GM12878 (cell line): ENCODE measurements around the gene VPS13C. TPM values are rescaled to one million over a fixed set of nuclear protein-coding genes. Genes with fewer than 3 reads are reported as not detected.

Experiments used
- BACH1 ChIP-seq: fragments of 450-650 bp; IDR thresholded peaks from 2 replicates; pipeline ENCODE4 v1.6.1; 2017; ENCODE audit warnings: mild to moderate bottlenecking, borderline replicate concordance
- FOXK2 ChIP-seq: fragments of 450-650 bp; IDR thresholded peaks from 2 replicates; pipeline ENCODE4 v1.6.1; 2017; ENCODE audit warnings: mild to moderate bottlenecking, moderate library complexity
- GATAD2B ChIP-seq: fragments of 450-650 bp; conservative IDR thresholded peaks from 2 replicates; pipeline ENCODE4 v1.6.1; 2017; ENCODE audit warnings: low read depth, mild to moderate bottlenecking, moderate library complexity
- MEF2A ChIP-seq: IDR thresholded peaks from 2 replicates; pipeline ENCODE4 v1.6.1; 2011; ENCODE audit warnings: low read depth, mild to moderate bottlenecking, low read length, moderate library complexity; ENCODE audit not compliant: insufficient read depth
- POU2F2 ChIP-seq: IDR thresholded peaks from 3 replicates; pipeline ENCODE4 v1.6.1; 2011; ENCODE audit warnings: low read depth, mild to moderate bottlenecking, low read length, borderline replicate concordance
- PRDM15 ChIP-seq: fragments of 450-650 bp; formaldehyde crosslinking; IDR thresholded peaks from 2 replicates; pipeline ENCODE4 v1.4.0; 2020; ENCODE audit warnings: mild to moderate bottlenecking, moderate library complexity
- SIN3A ChIP-seq: IDR thresholded peaks from 2 replicates; pipeline ENCODE4 v1.6.1; 2012; ENCODE audit warnings: low read depth, low read length, improper control_type of control experiment
- SMAD5 ChIP-seq: IDR thresholded peaks from 2 replicates; pipeline ENCODE4 v1.6.1; 2016; ENCODE audit warnings: antibody characterized with exemption, low read depth
- ZBTB4 ChIP-seq: fragments of 450-650 bp; formaldehyde crosslinking; IDR thresholded peaks from 2 replicates; pipeline ENCODE4 v1.4.0; 2022; ENCODE audit warnings: mild to moderate bottlenecking, moderate library complexity
- polyA plus RNA-seq, 11 experiments: library from polyadenylated mRNA; depleted of rRNA in 4 of 11; unstranded in 6 of 11; stranded (reverse) in 5 of 11; fragments of >200 nt; fragmentation: Nextera tagmentation in 4 of 11; fragmentation: Illumina TruSeq in 1 of 11; extraction: Ambion mirVana in 4 of 11; extraction: Trizol in 1 of 11; gene quantifications; 1 replicate in 1 of 11; 2 replicates in 10 of 11; pipeline versions ENCODE4 v1.2.1 to v1.2.3, GENCODE V29; 2011 to 2016; ENCODE audit warnings: inconsistent platforms in 2 of 11, missing spikeins in 2 of 11, low read depth in 1 of 11
- total RNA-seq, 4 experiments: library from RNA; depleted of rRNA in 3 of 4; stranded (reverse); fragments of >200 nt in 3 of 4; fragmentation: Illumina TruSeq in 1 of 4; extraction: Trizol in 1 of 4; gene quantifications; 2 replicates each; pipeline versions ENCODE4 v1.2.1 to v1.2.3, GENCODE V29; 2013 to 2021

VPS13C gene
- total and polyA plus RNA-seq, 10 of the 15 experiments (the other 5 are each of a cell fraction or from before 2014, with no cell fraction given), result 9.3 to 53.1 (median 31.8) TPM

GRCh38 chr15:61816856-61817255 lies 243.4 kb downstream of the VPS13C start (continued):
- TF ChIP-seq PRDM15 (no peak), GATAD2B (no peak), SMAD5 (no peak), MEF2A (no peak), FOXK2 (no peak), SIN3A (no peak), POU2F2 (no peak), BACH1 (no peak), ZBTB4 (CRISPR knock-in tag) (no peak)
